Stimulated activated CD4-positive, alpha-beta T cell treated with anti-CD3 and anti-CD28 coated beads, Interleukin-15, amount 100 ng/mL, for 48 hours (primary cell): ENCODE results near the gene WNK2.

Experiments
- DNase-seq, 2 donors: peaks; one replicate each; pipeline ENCODE4 v3.0.0-alpha.2; 2020; ENCODE audit warnings: low read depth in 2 of 2

WNK2 gene

GRCh38 chr9:93253633-93254032, 69.7 kb downstream of the WNK2 start:
- no peak for DNase-seq

DNA sequence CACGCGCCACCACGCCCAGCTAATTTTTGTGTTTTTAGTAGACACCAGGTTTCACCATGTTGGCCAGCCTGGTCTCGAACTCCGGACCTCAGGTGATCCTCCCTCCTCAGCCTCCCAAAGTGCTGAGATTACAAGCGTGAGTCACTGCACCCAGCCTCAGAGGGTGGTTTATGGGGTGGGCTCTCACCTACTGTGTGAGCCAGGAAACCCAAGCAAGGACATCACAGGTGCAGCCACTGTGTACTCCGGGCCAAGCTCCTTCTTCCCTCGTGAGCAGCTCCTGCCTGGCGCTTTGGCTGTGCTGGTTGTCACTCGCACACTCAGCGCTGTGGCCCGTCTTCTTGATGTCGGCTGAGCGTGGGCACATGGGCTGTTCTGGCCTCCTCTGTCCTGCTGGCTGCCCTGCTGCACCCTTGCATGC, 70.1 kb downstream of the WNK2 start:
- DNase-seq = no peak

DNA sequence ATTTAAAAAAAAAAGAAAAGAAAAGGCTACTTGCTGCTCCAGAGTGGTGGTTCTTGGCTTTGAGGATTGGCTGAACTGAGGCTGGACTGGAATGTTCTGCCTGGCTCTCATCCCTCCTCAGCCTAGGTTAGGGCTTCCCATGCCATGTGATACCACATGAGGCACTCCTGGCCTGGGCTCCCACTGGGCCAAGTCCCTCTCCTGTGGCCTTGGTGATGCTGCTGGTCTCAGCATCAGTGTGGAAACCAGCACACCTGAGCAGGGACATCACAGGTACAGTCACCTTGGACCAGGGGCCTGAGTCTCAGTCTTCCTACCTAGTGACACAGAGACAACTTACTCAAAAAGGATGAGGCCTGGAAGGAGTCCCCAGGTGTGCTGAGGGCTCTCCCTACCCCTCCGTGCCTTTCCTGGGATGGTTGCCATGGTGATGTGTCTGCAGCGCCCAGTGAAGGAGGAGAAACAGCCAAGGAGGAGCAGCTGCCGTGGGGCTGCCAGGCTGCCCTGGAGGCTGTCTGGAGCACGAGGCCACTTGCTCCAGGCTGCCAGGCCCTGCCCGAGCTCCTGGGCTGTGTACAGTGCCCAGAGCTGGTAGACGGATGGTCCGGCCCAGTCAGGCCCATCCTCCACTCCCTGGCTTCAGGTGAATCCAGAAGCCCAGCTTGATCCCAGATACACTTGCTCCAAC, 71.0 kb downstream of the WNK2 start:
- DNase-seq = no peak

DNA sequence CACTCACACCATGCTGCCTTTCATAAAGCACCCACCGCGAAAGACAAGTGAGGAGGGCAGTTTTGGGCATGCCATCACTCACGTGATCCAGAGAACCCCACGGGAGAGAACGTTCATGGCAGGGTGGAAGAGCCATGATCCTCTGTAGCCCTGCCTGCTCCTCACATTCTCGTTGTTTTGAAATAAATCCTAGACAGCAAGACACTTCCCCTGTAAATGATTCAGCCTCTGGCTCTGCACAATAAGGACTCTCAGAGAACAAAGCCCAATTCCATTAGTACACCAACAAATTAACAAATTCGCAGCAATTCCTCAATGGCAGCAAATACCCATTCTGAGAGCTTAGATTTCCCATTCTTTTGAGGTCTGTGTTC, 71.5 kb downstream of the WNK2 start:
- no peak for DNase-seq

DNA sequence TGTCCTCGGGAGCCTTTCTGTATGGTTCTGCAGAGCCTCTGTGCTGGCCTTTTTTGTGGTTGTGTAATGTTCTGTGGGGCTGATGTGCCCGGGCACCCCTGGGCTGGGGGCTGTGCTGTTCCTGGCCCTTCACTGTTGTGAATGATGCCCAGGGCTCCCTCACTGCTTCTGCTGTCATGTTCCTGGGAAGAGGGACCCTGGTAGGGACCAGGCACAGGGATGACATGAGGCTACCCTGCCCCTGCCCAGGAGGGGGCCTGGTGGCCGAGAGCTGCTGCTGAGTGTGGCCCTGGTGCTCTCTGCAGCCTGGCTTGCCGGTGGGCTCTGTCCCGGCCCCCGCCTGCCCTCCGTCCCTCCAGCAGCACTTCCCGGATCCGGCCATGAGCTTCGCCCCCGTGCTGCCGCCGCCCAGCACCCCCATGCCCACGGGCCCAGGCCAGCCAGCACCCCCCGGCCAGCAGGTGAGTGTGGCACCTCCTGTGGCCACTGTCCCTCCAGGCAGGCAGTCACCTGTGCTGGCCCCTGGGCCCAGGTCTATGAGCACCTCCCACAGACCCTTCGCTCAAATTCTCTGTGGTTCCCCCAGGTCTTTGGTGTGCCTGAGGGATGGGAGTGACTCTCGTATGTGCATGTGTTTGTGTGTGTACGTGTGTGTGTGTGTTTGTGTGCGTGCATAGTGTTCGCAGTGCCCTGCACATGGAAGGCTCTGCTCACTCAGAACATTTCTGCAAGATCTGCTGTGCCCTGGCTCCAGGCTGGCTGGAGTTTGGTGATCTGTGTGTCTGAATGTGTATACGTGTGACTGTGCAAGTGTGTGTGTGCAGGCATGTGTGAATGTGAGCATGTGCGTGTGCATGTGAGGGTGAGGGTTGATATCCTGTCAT, 72.3 kb downstream of the WNK2 start:
- no peak for DNase-seq

DNA sequence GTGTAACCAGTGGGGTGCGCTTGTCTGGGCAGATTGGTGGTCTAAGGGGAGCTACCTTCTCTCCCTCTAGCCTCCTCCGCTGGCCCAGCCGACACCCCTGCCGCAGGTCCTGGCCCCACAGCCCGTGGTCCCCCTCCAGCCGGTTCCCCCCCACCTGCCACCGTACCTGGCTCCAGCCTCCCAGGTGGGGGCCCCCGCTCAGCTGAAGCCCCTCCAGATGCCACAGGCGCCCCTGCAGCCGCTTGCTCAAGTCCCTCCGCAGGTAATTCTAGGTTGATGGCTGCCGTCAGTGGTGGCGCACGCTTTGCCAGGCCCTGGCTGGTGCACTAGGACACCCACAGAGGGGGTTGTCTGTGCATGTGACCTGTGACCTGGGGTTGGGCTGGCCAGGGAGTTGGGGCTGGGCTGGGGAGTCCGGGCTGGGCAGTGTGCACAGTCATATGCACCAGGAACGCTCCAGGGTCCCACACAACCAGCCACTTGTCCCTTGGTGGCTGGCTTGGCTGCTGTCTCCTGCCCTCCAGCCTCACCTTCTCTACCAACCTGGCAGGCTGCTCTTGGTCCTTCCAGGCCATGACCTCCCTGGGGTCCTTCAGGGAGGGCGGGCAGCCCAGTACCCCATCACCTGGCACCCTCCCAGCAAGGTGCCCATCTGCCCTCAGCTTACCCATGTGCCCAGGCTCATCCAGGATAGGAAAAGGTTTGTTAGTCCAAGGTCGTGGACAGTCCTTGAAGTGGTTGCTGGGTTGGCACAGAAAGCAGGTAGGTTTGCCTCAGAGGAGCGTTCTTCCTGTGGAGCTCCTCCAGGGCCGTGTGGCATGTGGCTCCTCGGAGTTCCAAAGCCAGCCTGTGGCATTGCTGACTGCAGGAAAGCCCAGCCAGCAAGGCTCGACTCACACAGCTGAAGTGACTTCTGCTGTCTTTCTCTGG, 73.2 kb downstream of the WNK2 start:
- no peak for DNase-seq

- no peak for DNase-seq
These were observed 73.9 kb downstream of the WNK2 start for GRCh38 chr9:93257808-93258331.

DNA sequence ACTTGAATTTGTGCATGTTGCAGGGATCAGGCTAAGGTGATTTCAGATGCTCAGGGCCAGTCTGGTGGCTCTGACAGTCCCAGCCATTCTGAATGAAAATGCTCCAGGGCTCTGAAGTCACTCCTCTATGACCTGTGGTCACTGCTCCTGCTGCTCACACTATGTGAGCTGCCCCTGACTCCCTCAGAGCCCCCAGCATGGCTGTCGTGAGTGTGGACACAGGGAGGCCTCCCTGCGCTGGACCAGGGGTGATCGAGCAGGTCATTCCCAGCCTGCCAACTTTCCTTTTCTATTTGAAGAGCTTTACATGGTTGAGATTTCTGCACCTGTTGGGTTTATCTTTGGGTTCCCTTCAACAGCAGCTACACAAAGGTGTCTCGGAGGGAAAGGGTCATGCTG, 74.5 kb downstream of the WNK2 start:
- no peak for DNase-seq

DNA sequence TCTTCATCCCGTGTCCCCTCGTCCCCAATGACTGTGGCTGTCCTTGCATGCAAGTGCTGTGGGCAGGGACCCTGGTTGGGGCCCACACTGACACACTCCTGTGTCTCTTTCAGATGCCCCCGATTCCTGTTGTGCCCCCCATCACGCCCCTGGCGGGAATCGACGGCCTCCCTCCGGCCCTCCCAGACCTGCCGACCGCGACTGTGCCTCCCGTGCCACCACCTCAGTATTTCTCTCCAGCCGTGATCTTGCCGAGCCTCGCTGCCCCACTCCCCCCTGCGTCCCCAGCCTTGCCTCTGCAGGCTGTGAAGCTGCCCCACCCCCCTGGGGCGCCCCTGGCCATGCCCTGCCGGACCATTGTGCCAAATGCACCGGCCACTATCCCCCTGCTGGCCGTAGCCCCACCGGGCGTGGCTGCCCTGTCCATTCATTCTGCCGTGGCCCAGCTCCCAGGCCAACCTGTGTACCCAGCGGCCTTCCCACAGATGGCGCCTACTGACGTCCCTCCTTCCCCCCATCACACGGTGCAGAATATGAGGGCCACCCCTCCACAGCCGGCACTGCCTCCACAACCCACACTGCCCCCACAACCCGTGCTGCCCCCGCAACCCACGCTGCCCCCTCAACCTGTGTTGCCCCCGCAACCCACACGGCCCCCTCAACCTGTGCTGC, 75.0 kb downstream of the WNK2 start:
- no peak for DNase-seq

DNA sequence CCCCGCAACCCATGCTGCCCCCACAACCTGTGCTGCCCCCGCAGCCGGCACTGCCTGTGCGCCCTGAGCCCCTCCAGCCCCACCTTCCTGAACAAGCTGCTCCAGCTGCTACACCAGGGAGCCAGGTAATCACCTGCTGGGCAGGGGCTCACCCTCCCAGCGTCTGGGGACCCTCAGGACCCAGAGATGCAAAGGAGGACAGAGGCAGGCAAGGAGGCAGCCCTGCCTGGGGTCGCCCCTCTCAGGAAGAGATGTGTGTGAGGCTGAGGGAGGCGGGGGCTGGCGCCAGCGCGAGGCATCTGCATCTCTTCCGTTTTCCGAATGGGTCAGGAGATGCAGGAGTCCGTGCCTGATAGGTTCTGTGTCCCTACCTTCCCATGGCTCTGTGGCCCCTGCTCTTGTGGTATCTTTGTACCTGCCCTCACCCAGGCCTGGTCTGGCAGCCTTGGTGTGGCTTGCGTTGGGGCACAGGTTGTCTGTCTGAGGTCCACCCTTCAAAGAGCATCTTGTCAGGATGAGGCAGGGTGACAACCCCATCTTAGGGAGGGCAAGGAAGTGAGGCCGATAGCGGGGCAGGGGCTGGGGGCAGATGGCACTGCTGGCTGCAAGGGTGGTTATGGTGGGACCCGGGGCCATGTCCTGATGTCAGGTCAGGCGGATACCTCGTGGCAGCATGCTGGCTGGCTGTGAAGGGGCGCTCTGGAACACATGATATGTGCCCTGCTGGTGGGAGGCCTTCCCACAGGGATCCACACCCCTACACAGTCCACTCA, 75.7 kb downstream of the WNK2 start:
- no peak for DNase-seq

DNA sequence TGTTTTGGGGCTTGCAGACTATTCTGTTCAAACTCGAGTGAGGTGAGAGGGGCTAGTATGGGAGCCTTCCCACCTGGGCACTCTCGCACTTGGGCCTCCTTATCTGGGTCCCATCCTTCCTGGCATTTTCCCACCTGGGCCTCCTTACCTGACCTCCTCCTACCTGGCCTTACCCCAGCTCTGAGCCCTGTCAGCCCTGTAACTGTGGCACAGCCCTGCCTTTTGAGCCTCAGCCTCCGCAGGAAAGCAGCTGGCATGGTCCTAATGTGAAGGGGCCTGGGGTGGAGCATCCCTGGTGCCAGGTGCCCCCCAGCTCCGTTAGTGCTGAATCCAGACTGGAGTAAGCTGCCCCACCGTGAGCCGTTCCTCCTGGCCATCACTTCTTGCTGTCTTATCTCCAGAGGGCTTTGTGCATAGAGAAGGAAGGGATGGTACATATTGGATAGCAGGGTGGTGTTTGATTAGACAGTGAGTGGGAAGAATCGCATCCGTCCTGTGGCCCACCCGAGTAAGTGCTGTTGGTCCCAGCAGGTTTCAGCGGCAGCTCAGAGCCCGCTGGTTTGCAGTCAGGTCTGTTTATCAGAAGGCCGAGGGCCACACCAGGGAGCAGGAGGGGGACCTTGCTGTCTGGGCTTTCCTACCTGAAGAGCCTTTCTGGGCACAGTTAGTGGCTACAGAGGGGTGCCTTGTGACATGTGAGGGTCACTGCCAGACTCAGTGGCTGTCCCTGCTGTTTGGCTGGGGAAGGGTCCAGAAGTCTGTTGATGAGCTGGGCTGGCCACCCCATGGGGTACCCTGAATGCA, 76.5 kb downstream of the WNK2 start:
- no peak for DNase-seq

DNA sequence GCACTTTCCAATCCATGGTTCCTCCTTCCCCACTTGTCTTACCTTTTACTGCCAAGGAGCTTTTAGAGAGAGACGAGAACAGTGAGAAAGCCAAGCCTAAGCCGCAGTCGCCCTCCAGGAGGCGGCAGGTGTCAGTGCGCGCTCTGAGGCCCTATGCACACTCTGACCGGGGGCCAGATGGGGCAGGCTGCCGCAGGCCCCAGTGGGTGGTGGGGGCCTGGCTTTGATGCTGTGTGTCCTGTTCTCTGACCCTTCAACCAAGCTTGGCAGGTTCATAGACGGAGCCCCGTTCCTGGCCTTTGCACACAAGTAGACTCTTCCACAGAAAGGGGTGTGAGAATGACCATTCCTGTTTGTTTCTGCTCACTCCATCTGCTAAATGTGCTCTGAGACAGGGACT, 77.3 kb downstream of the WNK2 start:
- DNase-seq = no peak

DNA sequence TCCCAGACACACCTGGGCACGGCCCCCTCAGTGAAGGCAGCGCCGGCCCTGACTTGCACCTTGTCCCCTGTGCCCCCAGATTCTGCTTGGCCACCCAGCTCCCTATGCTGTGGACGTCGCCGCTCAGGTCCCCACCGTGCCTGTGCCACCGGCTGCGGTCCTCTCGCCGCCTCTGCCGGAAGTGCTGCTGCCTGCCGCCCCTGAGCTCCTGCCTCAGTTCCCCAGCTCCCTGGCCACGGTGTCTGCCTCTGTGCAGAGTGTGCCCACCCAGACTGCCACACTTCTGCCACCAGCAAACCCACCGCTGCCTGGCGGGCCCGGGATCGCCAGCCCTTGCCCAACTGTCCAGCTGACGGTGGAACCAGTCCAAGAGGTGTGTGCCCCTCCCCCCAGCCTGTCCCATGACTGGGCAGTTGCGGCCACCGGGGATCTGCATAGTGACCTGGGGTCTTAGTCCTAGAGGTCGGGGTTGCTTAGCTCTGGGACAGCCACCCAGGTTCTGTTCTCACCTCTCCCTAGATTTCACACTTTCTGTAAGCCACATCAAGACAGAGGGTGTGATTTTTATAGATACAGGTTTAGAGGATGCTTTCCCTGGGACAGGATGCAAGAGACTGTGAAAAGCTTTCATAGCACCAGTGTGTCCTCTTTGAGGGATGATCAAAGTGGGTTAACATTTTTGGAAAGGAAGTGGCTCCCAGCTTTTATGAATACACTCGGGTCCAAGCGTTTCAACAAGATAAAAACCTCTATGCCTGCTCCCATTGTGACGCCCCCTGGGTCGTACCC, 78.0 kb downstream of the WNK2 start:
- DNase-seq = no peak

- DNase-seq = no peak
These were observed 78.8 kb downstream of the WNK2 start for GRCh38 chr9:93262537-93263310.

DNA sequence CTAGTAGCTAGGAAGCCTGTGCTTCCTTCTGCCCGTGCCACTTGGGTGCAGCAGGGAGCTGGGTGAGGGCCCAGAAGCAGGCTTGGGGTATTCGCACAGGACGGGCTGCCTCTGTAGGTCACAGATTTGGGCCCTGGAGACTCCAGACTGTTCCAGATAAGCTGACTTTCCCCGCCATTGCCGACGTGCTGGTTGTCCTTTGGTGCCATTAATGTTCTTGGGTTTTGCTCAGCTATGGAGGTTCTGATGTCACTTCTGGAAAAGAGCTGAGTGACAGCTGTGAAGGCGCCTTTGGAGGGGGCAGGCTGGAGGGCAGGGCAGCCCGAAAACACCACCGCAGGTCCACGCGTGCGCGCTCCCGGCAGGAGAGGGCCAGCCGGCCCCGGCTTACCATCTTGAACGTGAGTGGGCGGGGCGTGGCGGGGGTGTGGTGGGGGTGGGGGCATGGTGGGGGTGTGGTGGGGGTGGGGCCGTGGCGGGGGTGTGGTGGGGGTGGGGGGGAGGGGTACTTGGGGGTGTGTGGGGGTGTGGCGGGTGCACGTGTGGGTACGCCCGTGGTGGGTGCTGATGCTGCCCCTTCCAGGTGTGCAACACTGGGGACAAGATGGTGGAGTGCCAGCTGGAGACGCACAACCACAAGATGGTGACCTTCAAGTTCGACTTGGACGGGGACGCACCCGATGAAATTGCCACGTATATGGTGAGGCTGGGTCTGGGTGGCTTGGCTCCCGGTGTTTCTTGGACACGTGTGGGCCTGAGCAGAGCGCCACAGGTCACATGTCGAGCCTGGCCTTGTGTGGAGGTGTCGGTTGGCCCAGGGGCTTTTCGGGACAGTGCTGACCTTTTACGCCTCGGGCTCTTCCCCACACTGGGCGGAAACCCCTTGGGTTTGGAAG, 79.6 kb downstream of the WNK2 start:
- DNase-seq = no peak

DNA sequence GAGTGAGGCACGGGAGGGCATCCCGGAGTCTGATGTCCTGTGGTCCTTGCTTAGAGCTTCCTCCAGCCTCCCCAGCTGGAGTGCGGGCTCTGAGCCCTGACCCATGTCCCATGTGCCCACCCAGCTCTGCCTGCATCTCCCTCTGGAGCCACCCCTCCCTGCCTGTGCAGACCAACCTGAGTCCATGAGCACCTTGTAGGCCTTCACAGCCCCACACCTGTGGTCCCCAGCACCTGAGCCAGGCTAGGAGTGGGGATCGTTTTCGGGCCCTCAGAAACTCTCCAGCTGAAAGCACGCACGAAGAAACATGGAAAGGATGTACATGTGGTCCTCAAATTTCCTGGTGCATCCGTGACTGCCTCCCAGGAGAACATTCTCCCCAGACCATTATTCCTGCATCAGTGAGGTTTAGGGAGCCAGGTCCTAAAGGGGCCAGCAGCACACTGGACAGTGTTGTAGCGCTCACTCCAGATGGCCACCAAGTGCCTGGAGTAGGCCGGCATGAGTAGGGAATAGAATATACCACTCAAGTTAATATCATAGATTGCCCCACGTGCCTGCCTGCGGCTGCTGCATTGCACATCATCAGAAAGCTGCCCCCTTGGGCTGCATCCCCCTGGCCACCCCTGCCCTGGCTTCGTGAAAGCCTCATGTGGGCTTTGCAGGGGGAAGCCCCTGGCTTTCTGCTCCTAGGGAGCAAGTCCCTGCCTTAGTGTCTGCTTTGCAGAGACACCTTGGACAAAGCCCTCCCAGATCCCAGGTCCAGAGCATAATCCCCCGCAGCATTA, 80.6 kb downstream of the WNK2 start:
- no peak for DNase-seq
